ENCODE measurements around the gene UGT1A5.

Gene UGT1A5

GRCh38 chr2:233791151-233791882, 78.6 kb downstream of the UGT1A5 start:
- DNase-seq: no peak

- DNase-seq: no peak
Measured at GRCh38 chr2:233791883-233792329, 79.2 kb downstream of the UGT1A5 start.

GRCh38 chr2:233792720-233793119, 80.0 kb downstream of the UGT1A5 start:
- no peak for DNase-seq

- no peak for DNase-seq
Measured at GRCh38 chr2:233793465-233794127, 80.9 kb downstream of the UGT1A5 start.

- no peak for DNase-seq
Measured at GRCh38 chr2:233794128-233794658, 81.5 kb downstream of the UGT1A5 start.

GRCh38 chr2:233795735-233796171, 83.0 kb downstream of the UGT1A5 start:
- DNase-seq: no peak

- no peak for DNase-seq
Measured at GRCh38 chr2:233796254-233796653, 83.5 kb downstream of the UGT1A5 start.

GRCh38 chr2:233798335-233799086, 85.8 kb downstream of the UGT1A5 start:
- no peak for DNase-seq

GRCh38 chr2:233799087-233799665, 86.5 kb downstream of the UGT1A5 start:
- DNase-seq: no peak

GRCh38 chr2:233799716-233800115, 87.0 kb downstream of the UGT1A5 start:
- DNase-seq: no peak

- DNase-seq: no peak
Measured at GRCh38 chr2:233800208-233800607, 87.5 kb downstream of the UGT1A5 start.

GRCh38 chr2:233801357-233802131, 88.8 kb downstream of the UGT1A5 start:
- no peak for DNase-seq

GRCh38 chr2:233802132-233802815, 89.6 kb downstream of the UGT1A5 start:
- DNase-seq: no peak

- DNase-seq: no peak
Measured at GRCh38 chr2:233803292-233803911, 90.7 kb downstream of the UGT1A5 start.

GRCh38 chr2:233803994-233804393, 91.3 kb downstream of the UGT1A5 start:
- no peak for DNase-seq

- no peak for DNase-seq
Measured at GRCh38 chr2:233807215-233807865, 94.6 kb downstream of the UGT1A5 start.

- DNase-seq: no peak
Measured at GRCh38 chr2:233807966-233808935, 95.5 kb downstream of the UGT1A5 start.

GRCh38 chr2:233810385-233810784, 97.7 kb downstream of the UGT1A5 start:
- DNase-seq: peak in 1 of 2 donors; percentile 19

- DNase-seq: no peak
Measured at GRCh38 chr2:233811087-233811486, 98.4 kb downstream of the UGT1A5 start.
